Spleen (tissue), 7 donors: ENCODE measurements around the gene RPS4Y2.

Source experiments
- CTCF ChIP-seq, 11 experiments: fragments of 200-600 bp in 7 of 11; fragments of 450-650 bp in 4 of 11; sonication (generic) in 4 of 11; IDR thresholded peaks in 8 of 11; conservative IDR thresholded peaks in 3 of 11; 1 replicate in 7 of 11; 2 replicates in 4 of 11; pipeline versions ENCODE4 v1.4.0 to v1.8.0; 2016 to 2021; ENCODE audit warnings: antibody characterized with exemption in 11 of 11, inconsistent platforms in 4 of 11, mild to moderate bottlenecking in 1 of 11
- POLR2A ChIP-seq, 3 donors: fragments of 450-650 bp; IDR thresholded peaks; one replicate each; pipeline ENCODE4 v1.5.1; 2017; ENCODE audit warnings: antibody characterized with exemption in 3 of 3, mild to moderate bottlenecking in 1 of 3
- donor health status: DM: no; HTN: no; CAD: no; lungs with moderate emphysema.
- donor health status: DM: no; HTN: no; CAD: no.
- donor health status: DM: no; HTN: no; CAD: no.

DNA sequence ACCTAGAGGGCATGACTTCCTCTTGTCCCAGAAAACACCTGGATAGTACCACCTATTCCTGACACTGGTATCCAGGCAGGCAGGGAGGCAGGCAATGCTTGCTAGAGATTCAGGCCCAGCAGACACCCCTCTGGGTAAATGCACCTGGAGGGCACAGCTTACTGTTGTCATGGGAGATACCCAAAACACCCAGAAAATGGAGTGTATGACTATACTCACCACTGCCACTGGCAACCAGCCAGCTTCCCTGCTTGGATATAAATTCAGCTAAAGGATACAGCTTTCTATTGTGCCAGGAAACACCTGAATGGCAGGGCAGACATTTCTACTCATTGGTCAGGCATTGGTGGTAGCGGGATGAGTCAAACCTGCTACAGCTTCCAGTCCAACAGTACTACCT is 58.9 kb downstream of the RPS4Y2 start:
- no peak for TF ChIP-seq CTCF (IDR thresholded peaks at IDR 0.05 in 8 of 11, conservative IDR thresholded peaks at IDR 0.05 in 3 of 11)
- no peak for TF ChIP-seq POLR2A (IDR thresholded peaks at IDR 0.05)
